Measurements from ENCODE around the gene SLC44A1. TPM values are rescaled to one million over a fixed set of nuclear protein-coding genes. Genes with fewer than 3 reads are reported as not detected.

Gene SLC44A1
- total RNA-seq, 4 donors from 2014 or later: 9.9 to 53.8 (median 40.8) TPM

DNA sequence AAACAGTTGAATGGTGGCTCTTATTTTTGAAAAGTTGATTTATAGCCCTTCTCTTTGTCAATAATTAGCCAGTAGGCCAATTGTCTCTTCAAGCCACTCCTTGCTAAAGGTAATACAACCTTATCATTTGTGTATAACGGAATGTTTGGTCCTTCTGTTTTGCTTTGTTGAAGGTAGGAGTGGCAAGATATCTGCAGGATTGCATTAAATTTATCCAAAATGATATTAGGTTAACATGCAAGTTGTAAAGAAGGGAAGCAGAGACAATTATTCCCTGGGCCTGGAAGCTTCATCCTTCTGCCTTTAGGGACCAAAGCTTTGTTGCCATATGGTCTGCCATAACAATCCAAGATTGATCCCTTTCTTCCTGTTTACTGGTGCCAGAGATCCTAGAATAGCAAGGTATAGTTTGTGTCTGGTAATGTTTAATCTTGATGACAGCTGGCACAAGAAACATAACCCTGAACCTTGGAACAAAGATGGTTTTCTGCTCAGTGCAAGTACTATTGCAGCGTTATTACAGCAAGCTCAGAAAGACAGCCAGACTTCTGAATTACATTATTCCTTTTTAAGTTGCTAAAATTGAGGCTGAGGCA, 187.9 kb downstream of the SLC44A1 start:
- H3K36me3 ChIP-seq: no peaks in the 10 kb centered on the region
- H3K9me3 ChIP-seq: no peaks in the 10 kb centered on the region
- no peaks in the 10 kb centered on the region for H3K27me3 ChIP-seq
- H3K27ac ChIP-seq: peak overlapping the region in 2 of 4 donors; percentile 58 to 65
- H3K4me1 ChIP-seq: peaks cover 0 to 9% (median 0%) of the 10 kb centered on the region in 4 donors
- H3K4me3 ChIP-seq: no peak overlapping the region
- no peak for DNase-seq
- TF ChIP-seq, protein P1, sequence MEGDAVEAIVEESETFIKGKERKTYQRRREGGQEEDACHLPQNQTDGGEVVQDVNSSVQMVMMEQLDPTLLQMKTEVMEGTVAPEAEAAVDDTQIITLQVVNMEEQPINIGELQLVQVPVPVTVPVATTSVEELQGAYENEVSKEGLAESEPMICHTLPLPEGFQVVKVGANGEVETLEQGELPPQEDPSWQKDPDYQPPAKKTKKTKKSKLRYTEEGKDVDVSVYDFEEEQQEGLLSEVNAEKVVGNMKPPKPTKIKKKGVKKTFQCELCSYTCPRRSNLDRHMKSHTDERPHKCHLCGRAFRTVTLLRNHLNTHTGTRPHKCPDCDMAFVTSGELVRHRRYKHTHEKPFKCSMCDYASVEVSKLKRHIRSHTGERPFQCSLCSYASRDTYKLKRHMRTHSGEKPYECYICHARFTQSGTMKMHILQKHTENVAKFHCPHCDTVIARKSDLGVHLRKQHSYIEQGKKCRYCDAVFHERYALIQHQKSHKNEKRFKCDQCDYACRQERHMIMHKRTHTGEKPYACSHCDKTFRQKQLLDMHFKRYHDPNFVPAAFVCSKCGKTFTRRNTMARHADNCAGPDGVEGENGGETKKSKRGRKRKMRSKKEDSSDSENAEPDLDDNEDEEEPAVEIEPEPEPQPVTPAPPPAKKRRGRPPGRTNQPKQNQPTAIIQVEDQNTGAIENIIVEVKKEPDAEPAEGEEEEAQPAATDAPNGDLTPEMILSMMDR (IDR thresholded peaks at IDR 0.05): no peak
- no peak for TF ChIP-seq POLR2A (IDR thresholded peaks at IDR 0.05)

DNA sequence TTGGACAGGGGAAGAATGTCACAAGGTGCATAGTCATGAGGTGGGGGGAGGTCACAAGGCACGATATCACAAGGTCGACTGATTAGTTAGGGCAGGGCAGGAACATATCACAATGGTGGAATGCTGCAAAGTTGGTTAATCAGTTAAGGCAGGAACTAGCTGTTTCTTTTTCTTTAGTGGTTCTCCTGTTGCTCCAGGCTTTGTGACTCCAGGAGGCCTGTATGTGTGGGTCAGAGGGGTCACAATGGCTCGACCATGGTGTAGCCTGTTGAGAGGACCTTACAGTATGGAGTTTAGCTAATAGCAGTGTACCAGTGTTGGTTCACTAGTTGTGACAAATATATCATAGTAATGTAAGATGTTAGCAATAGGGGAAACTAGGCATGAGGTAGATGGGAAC, 191.0 kb downstream of the SLC44A1 start:
- Histone ChIP-seq H3K4me1 (peaks cover 0 to 9% (median 0%) of the 10 kb centered on the region in 4 donors), H3K27ac (no peak overlapping the region), H3K27me3 (no peaks in the 10 kb centered on the region), H3K4me3 (no peak overlapping the region), H3K36me3 (no peaks in the 10 kb centered on the region), H3K9me3 (no peaks in the 10 kb centered on the region)
- TF ChIP-seq, protein P1 (IDR thresholded peaks at IDR 0.05): no peak
- no peak for TF ChIP-seq POLR2A (IDR thresholded peaks at IDR 0.05)
- no peak for DNase-seq

DNA sequence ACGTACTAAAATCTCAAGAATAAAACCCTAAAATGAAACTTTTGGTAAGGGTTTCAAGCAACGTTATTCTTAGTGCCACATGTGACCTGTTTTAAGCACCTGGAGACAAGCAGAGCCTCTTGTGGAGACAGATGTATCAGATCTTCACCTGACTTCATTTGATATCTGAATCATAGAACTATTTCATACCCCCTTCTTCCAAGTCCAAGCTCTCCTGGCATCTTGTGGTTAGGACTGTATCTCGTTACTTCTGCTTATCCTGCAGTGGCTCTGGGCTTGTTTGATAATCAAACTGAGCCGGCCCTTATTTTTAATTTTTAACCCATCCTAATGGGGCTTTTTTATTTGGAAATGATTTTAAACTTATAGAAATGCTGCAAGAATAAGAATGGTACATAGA, 192.3 kb downstream of the SLC44A1 start:
- Histone ChIP-seq H3K36me3 (no peaks in the 10 kb centered on the region), H3K27me3 (no peaks in the 10 kb centered on the region), H3K9me3 (no peaks in the 10 kb centered on the region), H3K27ac (no peak overlapping the region), H3K4me3 (no peak overlapping the region), H3K4me1 (peaks cover 0 to 9% (median 0%) of the 10 kb centered on the region in 4 donors)
- DNase-seq: no peak
- TF ChIP-seq, protein P1 (IDR thresholded peaks at IDR 0.05): no peak
- TF ChIP-seq POLR2A (IDR thresholded peaks at IDR 0.05): no peak

GRCh38 chr9:105437704-105438103, 193.3 kb downstream of the SLC44A1 start:
- DNase-seq: no peak
- Histone ChIP-seq H3K4me1 (peaks cover 0 to 8% (median 0%) of the 10 kb centered on the region in 4 donors), H3K36me3 (no peaks in the 10 kb centered on the region), H3K27ac (no peak overlapping the region), H3K4me3 (no peak overlapping the region), H3K9me3 (no peaks in the 10 kb centered on the region), H3K27me3 (no peaks in the 10 kb centered on the region)
- TF ChIP-seq, protein P1 (IDR thresholded peaks at IDR 0.05): no peak
- no peak for TF ChIP-seq POLR2A (IDR thresholded peaks at IDR 0.05)

GRCh38 chr9:105438141-105438806, 193.8 kb downstream of the SLC44A1 start:
- DNase-seq: no peak

More at GRCh38 chr9:105438141-105438806, 193.8 kb downstream of the SLC44A1 start:
- Histone ChIP-seq H3K27ac (no peak overlapping the region), H3K36me3 (no peaks in the 10 kb centered on the region), H3K4me3 (no peak overlapping the region), H3K9me3 (no peaks in the 10 kb centered on the region), H3K27me3 (no peaks in the 10 kb centered on the region), H3K4me1 (peaks cover 0 to 2% (median 0%) of the 10 kb centered on the region in 4 donors)
- no peak for TF ChIP-seq POLR2A (IDR thresholded peaks at IDR 0.05)
- TF ChIP-seq, protein P1 (IDR thresholded peaks at IDR 0.05): no peak

Data from Peyer's patch (tissue), 4 donors.